GM18511 (cell line): ENCODE results near the gene SULT4A1.
"Not testable (repeated sequence)": the region's sequence is repeated elsewhere in the genome, so short reads cannot be mapped to it uniquely, and the experiment has no call there.

Experiments
- ATAC-seq: cut with Tn5 transposase; IDR thresholded peaks from one replicate; pipeline ENCODE4 v1.9.1; 2021; ENCODE audit warnings: mild to moderate bottlenecking, moderate library complexity; ENCODE audit not compliant: unreplicated experiment

SULT4A1 gene, protein sequence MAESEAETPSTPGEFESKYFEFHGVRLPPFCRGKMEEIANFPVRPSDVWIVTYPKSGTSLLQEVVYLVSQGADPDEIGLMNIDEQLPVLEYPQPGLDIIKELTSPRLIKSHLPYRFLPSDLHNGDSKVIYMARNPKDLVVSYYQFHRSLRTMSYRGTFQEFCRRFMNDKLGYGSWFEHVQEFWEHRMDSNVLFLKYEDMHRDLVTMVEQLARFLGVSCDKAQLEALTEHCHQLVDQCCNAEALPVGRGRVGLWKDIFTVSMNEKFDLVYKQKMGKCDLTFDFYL

GRCh38 chr22:43862074-43862881 lies at the start of gene SULT4A1:
TSS of gene SULT4A1 (minus strand) at chr22:43862513. CDS start at chr22:43862382, 131 bp downstream.
- no peak for ATAC-seq

DNA sequence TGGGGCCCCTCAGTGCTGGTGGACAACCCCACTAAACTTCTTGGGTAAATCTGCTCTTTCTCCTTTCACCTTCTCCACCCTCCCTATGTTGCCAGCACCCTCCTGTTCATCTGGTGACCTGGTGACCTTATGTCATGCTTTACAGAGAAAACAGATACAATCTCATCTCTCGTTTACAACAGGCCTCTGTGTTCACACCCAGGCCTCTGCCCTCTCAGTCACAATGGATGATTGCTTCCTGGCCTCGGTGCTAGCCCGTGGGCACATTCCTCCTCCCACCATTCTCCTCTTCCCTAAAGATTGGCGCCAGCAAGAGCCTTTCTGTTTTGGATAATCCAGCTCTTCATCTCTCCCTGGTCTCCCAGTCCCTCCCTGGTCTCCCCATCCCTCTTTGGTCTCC lies 49.0 kb upstream of the SULT4A1 start:
- ATAC-seq: no peak

DNA sequence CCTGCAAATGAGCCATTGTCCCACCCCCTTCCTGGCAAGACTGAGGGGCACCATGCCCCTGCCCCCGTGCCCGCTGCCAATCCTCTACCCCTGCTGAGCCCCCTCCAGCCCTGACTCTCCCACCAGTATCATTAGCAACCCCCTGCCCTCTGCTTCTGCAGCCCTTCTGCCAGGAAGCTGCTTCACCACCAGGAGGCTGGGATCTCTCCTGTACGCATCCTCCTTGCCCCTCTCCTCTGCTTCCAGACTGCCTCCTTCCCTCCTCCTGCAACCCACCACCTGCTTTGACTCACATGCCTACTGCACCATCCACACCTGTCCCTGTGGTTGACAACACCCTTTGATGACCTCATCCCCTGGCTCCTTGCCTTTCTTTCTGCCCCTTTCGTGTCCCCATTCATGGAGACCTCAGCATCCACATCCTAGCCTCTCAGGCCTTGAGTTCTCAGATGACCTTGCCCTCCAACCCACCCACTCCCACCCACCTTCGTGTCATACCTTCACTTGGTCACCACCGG lies 47.9 kb upstream of the SULT4A1 start:
- no peak for ATAC-seq

DNA sequence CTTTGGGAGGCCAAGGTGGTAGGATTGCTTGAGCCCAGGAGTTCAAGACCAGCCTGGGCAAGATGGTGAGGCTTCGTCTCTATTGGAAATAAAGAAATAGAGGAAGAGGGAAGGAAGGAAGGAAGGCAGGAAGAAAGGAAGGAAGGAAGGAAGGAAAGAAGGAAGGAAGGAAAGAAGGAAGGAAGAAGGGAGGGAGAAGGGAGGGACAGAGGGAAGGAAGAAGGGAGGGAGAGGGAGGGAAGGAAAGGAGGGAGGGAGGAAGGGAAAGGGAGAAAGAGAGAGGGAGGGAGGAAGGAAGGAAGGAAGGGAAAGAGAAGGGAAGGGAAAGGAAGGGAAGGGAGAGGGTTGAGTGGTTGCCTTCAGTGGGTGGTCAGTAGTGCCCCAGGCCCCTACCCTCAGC lies 47.4 kb upstream of the SULT4A1 start:
- no peak for ATAC-seq

DNA sequence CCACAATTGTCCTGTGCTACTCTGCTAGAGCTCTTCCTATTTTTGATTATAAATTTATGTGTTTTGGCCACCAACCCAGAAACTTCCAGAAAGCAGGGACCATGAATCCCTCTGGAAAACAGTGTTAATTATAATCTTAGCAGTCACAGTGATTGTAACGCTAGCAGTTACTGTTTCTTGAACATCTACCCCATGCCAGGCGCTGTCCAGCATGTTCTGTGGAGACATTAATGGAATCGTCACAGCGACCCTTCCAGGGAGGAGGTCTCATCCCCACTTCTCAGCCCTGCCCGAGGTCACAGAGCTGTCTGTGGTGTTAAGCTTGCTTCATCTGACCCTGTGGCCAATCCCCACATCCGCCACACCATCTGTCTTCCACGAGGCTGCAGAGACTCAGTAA lies 43.4 kb upstream of the SULT4A1 start:
- ATAC-seq: no peak

DNA sequence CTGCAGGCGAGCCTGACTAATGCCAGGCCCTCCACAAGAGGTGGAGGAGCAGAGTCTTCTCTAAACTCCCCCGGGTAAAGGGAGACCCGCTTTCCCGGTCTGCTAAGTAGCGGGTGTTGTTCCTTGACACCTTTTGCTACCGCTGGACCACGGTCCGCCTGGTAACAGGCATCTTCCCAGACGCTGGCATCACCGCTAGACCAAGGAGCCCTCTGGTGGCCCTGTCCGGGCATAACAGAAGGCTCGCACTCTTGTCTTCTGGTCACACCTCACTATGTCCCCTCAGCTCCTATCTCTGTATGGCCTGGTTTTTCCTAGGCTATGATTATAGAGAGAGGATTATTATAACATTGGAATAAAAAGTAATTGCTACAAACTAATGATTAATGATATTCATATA lies 42.1 kb upstream of the SULT4A1 start:
- not testable (repeated sequence) for ATAC-seq

DNA sequence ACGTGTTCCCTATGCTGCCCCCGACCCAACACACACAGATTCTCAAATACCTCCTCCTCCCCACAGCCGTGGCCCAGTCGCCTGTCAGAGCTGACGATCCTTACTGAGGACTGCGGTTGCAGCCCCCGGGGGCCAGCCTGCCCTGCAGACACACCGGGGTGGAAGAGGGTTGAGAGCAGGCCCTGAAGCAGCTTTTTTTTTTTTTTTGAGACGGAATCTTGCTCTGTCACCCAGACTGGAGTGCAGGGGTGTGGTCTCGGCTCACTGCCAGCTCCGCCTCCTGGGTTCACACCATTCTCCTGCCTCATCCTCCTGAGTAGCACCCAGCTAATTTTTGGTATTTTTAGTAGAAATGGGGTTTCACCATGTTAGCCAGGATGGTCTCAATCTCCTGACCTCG lies 40.7 kb upstream of the SULT4A1 start:
- ATAC-seq: not testable (repeated sequence)

- ATAC-seq: no peak
Observed at GRCh38 chr22:43901976-43902643, 39.8 kb upstream of the SULT4A1 start.

GRCh38 chr22:43900206-43900605 lies 37.9 kb upstream of the SULT4A1 start:
- ATAC-seq: no peak

DNA sequence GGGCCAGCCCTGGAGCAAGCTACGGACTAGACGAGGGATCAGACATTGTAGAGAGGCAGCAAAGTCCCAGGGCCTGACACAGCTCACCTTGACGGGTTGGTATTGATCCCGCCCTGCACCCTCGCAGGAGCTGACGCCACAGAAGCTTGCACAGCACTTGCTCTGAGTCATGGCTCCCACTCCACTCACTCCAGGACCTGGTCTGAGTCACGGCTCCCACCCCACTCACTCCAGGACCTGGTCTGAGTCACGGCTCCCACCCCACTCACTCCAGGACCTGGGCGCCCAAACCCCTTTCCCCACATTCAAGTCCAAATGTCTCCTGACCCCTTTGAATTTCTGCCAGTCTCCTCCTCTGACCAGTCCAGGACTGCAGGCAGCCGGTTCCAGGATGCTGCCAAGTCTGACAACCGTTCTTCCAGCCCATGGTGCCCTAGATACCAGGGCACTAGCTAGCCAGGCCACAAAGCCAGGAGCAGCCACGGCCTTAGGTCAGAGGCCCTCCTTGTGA lies 35.5 kb upstream of the SULT4A1 start:
- no peak for ATAC-seq

DNA sequence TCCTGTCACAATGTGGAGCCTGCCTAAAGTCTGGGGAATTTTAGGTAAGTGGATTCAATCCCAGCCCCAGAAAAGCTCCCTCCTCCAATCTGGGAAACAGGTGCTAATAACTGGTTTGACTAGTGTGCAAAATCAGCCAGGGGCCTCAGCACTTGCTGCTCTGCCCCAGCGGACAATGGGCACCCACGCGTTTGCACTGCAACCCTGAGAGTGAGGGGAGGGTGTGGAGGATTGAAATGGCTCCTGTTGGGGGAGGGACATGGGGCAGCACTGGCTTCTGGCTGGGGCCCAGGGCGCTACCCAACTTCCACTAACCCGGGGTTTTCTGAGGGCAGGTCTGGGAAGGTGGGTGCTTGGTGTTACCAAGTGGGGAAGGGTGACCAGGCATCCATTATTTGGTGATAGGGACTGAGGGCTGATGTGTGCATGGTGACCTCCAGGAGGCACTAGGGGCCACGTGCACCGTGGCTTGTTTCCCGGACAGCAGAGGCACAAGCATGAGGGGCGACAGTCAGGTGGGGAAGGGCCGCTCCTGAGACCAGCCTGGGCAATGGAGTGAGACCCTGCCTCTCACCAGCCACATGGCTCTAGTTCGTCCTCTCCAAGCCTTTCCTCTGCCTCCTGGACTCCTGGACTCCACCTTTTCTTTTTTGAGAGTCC lies 33.8 kb upstream of the SULT4A1 start:
- ATAC-seq: no peak

GRCh38 chr22:43894122-43894521 lies 31.8 kb upstream of the SULT4A1 start:
- ATAC-seq: no peak

DNA sequence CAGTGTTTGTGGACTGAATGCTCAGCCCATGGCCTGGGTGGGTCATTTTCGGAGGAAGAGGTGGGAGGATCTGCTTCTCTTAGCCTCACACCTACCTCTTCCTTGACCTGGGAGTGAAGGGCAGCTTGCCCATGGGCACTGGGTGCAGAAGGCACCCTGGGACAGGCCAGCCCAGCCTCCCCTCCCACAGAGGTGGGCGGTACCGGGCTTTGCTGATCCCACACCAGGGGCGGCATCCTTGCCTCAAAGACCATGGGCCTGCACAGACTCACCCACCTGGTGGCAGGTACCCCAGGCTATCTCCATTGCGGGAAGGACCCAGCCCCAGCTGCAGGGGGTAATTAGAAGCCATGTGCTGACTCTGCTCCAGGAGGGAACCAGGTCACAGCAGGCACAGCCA lies 31.0 kb upstream of the SULT4A1 start:
- ATAC-seq: no peak

DNA sequence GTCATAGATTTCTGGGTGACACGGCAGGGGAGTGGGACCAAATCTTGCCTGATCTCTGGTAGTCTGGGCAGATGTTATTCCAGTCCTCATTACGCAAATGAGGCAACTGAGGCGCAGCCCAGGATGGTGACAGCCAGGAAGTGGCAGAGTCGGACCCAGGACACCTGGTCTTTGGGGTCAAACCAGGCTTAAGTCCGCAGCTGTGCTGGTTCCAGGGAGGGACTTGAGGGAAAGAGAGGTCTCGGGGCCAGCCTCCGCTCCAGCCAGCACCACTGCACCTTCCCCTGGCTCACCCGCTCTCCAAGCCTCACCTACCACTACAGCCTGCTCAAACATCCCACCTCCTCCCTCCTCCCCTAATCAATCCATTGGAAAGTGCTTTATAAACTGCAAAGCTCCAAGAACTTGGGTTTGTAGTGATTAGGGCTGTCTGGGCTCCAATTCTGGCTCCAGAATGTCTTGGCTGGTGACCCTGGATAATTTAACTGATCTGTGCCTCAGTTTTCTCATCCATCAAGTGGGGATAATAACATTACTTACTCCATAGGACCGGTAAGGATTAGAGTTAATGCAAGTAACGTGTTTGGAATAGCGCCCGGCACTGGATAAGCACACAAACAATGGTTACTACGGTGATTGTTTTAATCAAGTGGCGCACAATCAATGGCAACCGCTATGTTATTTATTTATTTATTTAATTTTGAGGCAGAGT lies 30.0 kb upstream of the SULT4A1 start:
- ATAC-seq: no peak

DNA sequence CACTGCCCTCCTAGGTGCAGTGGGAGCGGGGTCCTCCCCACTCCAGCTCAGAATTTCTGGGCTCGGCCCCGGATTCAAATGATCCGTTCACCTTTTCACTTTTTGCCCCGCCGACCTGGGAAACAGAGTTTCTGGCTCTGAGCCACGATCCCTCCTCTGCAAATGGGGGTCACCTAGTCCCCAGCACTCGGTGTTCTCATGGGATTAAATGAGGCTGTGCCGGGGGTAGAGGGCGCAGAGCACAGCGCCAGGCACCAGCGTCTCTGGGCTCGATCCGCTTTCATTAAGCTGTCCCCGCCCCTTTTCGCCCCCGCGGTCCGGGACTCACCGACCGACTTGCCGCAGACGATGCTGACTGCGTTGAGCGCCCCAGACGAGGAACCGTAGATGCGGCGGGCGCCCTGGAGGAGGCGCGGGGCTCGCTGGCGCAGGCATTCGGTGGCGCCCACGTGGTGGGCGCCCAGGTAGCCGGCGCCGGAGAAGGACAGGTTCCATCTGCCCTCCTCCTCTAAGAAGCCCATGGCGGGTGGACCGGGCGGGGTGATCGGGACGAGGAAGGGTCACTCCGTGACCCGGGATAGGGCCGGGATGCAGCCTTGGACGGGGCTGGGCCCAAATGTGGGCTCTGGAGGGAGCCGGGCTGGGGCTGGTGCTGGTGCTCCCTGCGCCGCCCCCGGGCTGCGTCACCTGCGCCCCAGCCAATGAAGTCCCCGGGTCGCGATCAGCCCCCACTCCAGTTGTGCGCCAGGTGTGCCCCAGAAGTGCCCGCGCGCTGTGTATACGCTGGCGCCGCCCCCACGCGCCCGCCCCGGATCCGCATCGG lies 29.3 kb upstream of the SULT4A1 start, which contains the start of gene PNPLA5:
PNPLA5 (minus strand) TSS at position 654 of the 823 bp plus-strand sequence; CDS start at position 521, 133 bp downstream.
- no peak for ATAC-seq

DNA sequence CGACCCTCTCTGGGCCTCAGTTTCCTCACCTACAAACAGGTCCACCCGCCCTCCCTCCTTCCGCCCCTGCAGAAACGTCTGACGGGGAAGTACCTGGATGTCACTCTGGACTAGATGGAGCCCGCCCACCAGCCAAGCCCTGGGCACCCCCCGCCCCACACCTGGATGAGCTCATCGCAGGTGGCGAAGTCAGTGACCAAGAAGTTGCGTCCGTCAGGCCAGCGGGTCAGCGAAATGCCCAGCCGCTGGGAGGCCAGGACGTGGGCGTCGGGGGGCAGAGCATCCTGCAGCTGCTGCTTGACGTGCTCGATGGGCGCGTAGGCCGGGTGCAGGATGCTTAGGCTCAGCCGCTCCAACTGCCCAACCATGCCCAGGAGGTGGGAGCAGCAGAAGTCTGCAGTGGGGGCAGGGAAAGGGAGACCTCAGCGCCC lies 28.6 kb upstream of the SULT4A1 start:
- no peak for ATAC-seq

GRCh38 chr22:43889860-43890253 lies 27.5 kb upstream of the SULT4A1 start:
- ATAC-seq: no peak

- no peak for ATAC-seq
Observed at GRCh38 chr22:43889201-43889859, 27.0 kb upstream of the SULT4A1 start.

DNA sequence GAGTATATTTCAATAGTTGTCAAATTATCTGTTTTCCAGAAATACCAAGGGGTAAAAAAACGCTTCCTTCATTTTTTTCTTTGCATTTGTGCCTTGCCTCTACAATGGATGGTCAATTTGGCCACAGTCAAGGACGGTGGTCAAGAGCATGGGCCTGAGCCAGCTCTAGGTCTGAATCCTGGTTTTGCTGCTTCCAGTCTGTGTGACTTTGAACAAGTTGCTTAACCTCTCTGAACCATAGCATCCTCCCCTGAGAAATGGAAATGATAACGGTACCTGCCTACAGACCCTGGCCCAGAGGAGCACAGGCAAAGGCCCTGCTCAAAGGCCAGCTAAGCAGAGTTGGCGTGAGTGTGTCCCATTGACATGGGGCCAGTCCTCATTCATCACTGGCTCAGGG lies 26.4 kb upstream of the SULT4A1 start:
- no peak for ATAC-seq
